Upper lobe of right lung (tissue), 1 donor: ENCODE results near the gene LHFPL6. TPM values are rescaled to one million over a fixed set of nuclear protein-coding genes. Genes with fewer than 3 reads are reported as not detected.
A peak's percentile ranks its signal among the peaks of the same experiment; 100 is the strongest.

Source experiments
- ATAC-seq: fragments of 200-7000 bp; cut with Tn5 transposase; one replicate; pipeline ENCODE4 v1.9.1; 2020; ENCODE audit warnings: mild to moderate bottlenecking, moderate library complexity
- DNase-seq: peaks from one replicate; pipeline ENCODE4 v3.0.0-alpha.2; 2020
- H3K27ac ChIP-seq: fragments of 200-600 bp; one replicate; pipeline ENCODE4 v1.8.0; 2022
- H3K27me3 ChIP-seq: fragments of 200-600 bp; one replicate; pipeline ENCODE4 v1.8.0; 2022; ENCODE audit warnings: mild to moderate bottlenecking
- H3K36me3 ChIP-seq: fragments of 200-600 bp; one replicate; pipeline ENCODE4 v1.8.0; 2022
- H3K4me1 ChIP-seq: fragments of 200-600 bp; one replicate; pipeline ENCODE4 v1.8.0; 2022
- H3K4me3 ChIP-seq: fragments of 200-600 bp; one replicate; pipeline ENCODE4 v1.8.0; 2022; ENCODE audit warnings: mild to moderate bottlenecking
- H3K9me3 ChIP-seq: fragments of 200-600 bp; one replicate; pipeline ENCODE4 v1.8.0; 2022
- CTCF ChIP-seq: fragments of 200-600 bp; IDR thresholded peaks from one replicate; pipeline ENCODE4 v1.8.0; 2022; ENCODE audit warnings: antibody characterized with exemption
- intact Hi-C: fragments of 100-400 bp; cut with DNase I; formaldehyde crosslinking; loops from one replicate; pipeline ENCODE4 v1.11.0; 2022
- total RNA-seq: library from RNA; stranded (reverse); fragmentation: NEBNext Ultra II Directional; extraction: Animal tissue kit (Norgen Biotek cat#: 25700); gene quantifications from one replicate; pipeline ENCODE4 v1.2.1, GENCODE V29; 2021
- donor health status: DM: no; HTN: yes; CAD: no; lungs with severe emphysema.

Gene LHFPL6
- total RNA-seq, 1 donor from 2014 or later = 80.0 TPM

- no peak for TF ChIP-seq CTCF
- Histone ChIP-seq H3K36me3 (no peaks in the 10 kb centered on the region), H3K4me1 (no peaks in the 10 kb centered on the region), H3K9me3 (no peaks in the 10 kb centered on the region), H3K27me3 (no peaks in the 10 kb centered on the region), H3K27ac (no peak overlapping the region), H3K4me3 (no peak overlapping the region)
- intact Hi-C loops = no loop called here
- DNase-seq = no peak
- ATAC-seq = no peak
Observed at GRCh38 chr13:39632994-39633393, 30.0 kb upstream of the LHFPL6 start.

DNA sequence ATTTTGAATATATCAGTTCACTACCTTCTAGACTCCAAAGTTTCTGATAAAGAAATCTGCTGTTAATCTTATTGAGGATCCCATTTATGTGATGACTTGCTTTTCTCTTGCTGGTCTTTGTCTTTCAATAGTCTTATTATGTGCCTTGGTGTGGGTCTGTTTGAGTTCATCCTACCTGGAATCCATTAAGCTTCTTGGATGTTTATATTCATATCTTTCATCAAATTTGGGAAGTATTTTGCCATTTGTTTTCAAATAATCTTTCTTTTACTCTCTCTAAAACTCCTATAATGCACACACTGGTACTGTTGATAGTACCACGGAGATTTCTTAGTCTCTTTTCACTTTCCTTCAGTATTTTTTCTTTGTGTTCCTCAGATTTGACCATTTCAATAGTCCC, 28.3 kb upstream of the LHFPL6 start:
- Histone ChIP-seq H3K9me3 (no peaks in the 10 kb centered on the region), H3K27ac (no peak overlapping the region), H3K4me3 (no peak overlapping the region), H3K4me1 (no peaks in the 10 kb centered on the region), H3K36me3 (no peaks in the 10 kb centered on the region), H3K27me3 (no peaks in the 10 kb centered on the region)
- DNase-seq = no peak
- no peak for TF ChIP-seq CTCF
- no peak for ATAC-seq
- intact Hi-C loops = no loop called here

- intact Hi-C loops = no loop called here
- TF ChIP-seq CTCF = no peak
- Histone ChIP-seq H3K4me3 (no peak overlapping the region), H3K4me1 (no peaks in the 10 kb centered on the region), H3K27ac (no peak overlapping the region), H3K36me3 (no peaks in the 10 kb centered on the region), H3K27me3 (no peaks in the 10 kb centered on the region), H3K9me3 (no peaks in the 10 kb centered on the region)
- DNase-seq (no peak), ATAC-seq (no peak)
Observed at GRCh38 chr13:39623466-39623865, 20.5 kb upstream of the LHFPL6 start.

- DNase-seq (no peak), ATAC-seq (no peak)
- Histone ChIP-seq H3K4me3 (no peak overlapping the region), H3K36me3 (no peaks in the 10 kb centered on the region), H3K27me3 (no peaks in the 10 kb centered on the region), H3K27ac (no peak overlapping the region), H3K9me3 (no peaks in the 10 kb centered on the region), H3K4me1 (no peaks in the 10 kb centered on the region)
- TF ChIP-seq CTCF = no peak
- intact Hi-C loops = loop anchor here (10.0 kb wide), 1 partner anchor 574 kb away; no protein-coding TSS in a partner anchor
Observed at GRCh38 chr13:39618561-39618960, 15.6 kb upstream of the LHFPL6 start.

GRCh38 chr13:39616087-39616694, 13.2 kb upstream of the LHFPL6 start:
- ATAC-seq = peak; percentile 92
- intact Hi-C loops = loop anchor here (10.0 kb wide), 1 partner anchor 571 kb away; no protein-coding TSS in a partner anchor

More at GRCh38 chr13:39616087-39616694, 13.2 kb upstream of the LHFPL6 start:
- peak; percentile 90 for TF ChIP-seq CTCF
- H3K36me3 ChIP-seq = no peaks in the 10 kb centered on the region
- H3K4me1 ChIP-seq = no peaks in the 10 kb centered on the region
- no peak overlapping the region for H3K4me3 ChIP-seq
- H3K27ac ChIP-seq = no peak overlapping the region
- no peak for DNase-seq
- H3K9me3 ChIP-seq = no peaks in the 10 kb centered on the region
- H3K27me3 ChIP-seq = no peaks in the 10 kb centered on the region
